Stomach smooth muscle (tissue), 2 donors: ENCODE data around the gene CASP14.
"Not testable (repeated sequence)": the region's sequence is repeated elsewhere in the genome, so short reads cannot be mapped to it uniquely, and the experiment has no call there.

Experiments used
- H3K27ac ChIP-seq: one replicate; pipeline ENCODE4 v1.7.0; 2013; ENCODE audit warnings: mild to moderate bottlenecking, low read length, inconsistent platforms
- H3K27me3 ChIP-seq, 2 donors: one replicate each; pipeline ENCODE4 v1.7.0; 2013; ENCODE audit warnings: low read length in 2 of 2; ENCODE audit not compliant: insufficient read depth in 2 of 2, control insufficient read depth in 1 of 2
- H3K36me3 ChIP-seq, 2 donors: one replicate each; pipeline ENCODE4 v1.7.0; 2013; ENCODE audit warnings: low read length in 2 of 2; ENCODE audit not compliant: control insufficient read depth in 2 of 2, insufficient read depth in 2 of 2
- H3K4me1 ChIP-seq: one replicate; pipeline ENCODE4 v1.7.0; 2013; ENCODE audit warnings: low read length; ENCODE audit not compliant: control insufficient read depth, insufficient read depth
- H3K4me3 ChIP-seq, 2 donors: one replicate each; pipeline ENCODE4 v1.7.0; 2013; ENCODE audit warnings: low read length in 2 of 2
- H3K9ac ChIP-seq, 2 donors: one replicate each; pipeline ENCODE4 v1.7.0; 2013; ENCODE audit warnings: low read length in 2 of 2, mild to moderate bottlenecking in 1 of 2
- H3K9me3 ChIP-seq, 2 donors: one replicate each; pipeline ENCODE4 v1.7.0; 2013; ENCODE audit warnings: low read length in 2 of 2; ENCODE audit not compliant: control insufficient read depth in 2 of 2
- donor health status: healthy.
- donor health status: Pancreatic carcinoma.

Gene CASP14, protein sequence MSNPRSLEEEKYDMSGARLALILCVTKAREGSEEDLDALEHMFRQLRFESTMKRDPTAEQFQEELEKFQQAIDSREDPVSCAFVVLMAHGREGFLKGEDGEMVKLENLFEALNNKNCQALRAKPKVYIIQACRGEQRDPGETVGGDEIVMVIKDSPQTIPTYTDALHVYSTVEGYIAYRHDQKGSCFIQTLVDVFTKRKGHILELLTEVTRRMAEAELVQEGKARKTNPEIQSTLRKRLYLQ

DNA sequence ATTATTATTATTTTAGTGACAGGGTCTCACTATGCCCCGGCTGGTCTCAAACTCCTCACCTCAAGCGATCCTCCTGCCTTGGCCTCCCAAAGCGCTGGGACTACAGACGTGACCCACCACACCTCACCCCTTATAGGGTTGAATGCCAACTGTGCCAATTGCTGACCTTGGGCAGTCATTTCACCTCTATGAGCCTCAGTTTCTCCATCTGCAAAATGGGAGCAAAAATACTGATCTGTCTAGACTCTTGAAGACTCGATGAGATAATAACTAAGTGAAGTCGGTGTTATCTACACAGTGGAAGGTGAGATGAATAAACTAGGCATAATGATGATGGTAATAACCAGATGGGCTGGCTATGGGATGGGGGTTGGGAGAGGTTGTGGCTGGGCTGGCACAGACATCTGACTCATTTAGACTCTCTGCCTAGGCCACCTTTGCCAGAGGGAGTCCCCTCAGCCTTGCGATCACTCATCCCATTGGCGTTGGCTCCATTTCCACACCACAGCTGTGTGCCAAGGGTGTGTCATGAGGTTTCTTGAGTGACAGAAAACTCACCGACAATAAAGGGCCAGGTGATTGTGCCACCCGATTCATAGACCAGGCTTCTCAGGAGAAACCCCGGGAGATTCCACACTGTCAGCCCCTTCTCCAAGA lies at the start of gene CASP14:
Gene CASP14, plus strand, starts transcription at position 596 of the 657 bp plus-strand sequence. CDS start 2,772 bp downstream, outside the sequence.
- Histone ChIP-seq H3K4me3 (no peak within 1 kb of the TSS), H3K4me1 (no peaks in the 10 kb centered on the region)

DNA sequence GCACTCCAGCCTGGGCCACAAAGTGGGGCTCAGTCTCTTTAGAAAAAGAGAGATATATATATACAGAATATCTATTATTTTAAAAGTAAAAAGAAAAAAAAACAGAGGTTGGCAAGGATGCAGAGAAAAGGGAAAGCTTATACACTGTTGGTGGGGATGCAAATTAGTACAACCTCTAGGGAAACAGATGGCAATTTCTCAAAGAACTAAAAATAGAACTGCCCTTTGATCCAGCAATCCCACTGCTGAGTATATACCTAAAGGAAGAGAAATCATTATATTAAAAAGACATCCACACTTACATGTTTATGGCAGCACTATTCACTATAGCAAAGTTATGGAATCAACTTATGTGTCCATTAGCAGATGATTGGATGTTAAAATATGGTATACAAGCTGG lies 41.0 kb upstream of the CASP14 start:
- H3K4me3 ChIP-seq = no peak overlapping the region
- peaks cover 7 to 24% of the 10 kb centered on the region in 2 donors for H3K27me3 ChIP-seq
- H3K4me1 ChIP-seq = no peaks in the 10 kb centered on the region
- H3K9me3 ChIP-seq = no peaks in the 10 kb centered on the region
- H3K9ac ChIP-seq = no peak overlapping the region
- no peaks in the 10 kb centered on the region for H3K36me3 ChIP-seq
- no peak overlapping the region for H3K27ac ChIP-seq

More for the DNA sequence above, at the start of gene CASP14:
- Histone ChIP-seq H3K9me3 (no peaks in the 10 kb centered on the region), H3K9ac (no peak within 1 kb of the TSS), H3K27me3 (peaks cover 6 to 7% of the 10 kb centered on the region in 2 donors), H3K36me3 (no peaks in the 10 kb centered on the region), H3K27ac (no peak within 1 kb of the TSS)

DNA sequence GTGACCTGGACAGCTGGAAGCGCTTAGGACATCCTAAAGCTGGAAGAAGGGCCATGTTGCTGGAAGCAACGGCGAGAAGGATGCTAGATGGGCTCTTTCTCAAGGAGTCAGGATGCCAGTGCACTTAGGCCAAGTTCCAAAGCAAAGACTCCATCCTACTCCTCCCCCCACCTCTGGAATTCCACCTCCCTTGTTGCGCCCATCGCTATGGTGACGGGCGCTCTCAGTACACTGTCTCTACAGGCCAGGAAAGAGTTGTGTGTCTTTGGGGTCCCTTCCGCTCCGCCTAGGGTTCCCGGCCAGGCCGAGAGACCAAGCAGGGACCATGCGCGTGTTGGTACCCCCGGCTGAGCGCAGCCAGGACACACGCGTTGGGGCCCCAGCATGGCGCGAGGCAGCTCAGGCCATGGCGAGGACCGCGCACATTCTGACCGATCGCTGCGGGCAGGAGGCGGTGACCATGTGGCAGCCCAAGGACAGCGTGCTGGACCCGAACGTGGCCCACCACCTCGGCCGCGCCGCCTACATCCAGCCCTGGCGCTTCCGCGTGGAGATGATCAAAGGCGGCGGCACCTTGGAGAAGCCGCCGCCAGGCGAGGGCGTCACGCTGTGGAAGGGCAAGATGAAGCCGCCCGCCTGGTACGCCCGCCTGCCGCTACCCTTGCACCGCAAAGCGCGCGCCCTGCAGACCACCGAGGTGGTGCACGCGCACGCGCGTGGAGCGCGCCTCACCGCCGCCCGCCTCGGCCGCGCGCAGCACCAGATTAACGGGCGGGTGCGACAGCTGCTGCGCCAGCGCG lies 38.6 kb upstream of the CASP14 start:
- Histone ChIP-seq H3K4me1 (no peaks in the 10 kb centered on the region), H3K36me3 (no peaks in the 10 kb centered on the region), H3K9ac (no peak overlapping the region), H3K4me3 (no peak overlapping the region), H3K27me3 (peaks cover 10 to 23% of the 10 kb centered on the region in 2 donors), H3K9me3 (no peaks in the 10 kb centered on the region), H3K27ac (no peak overlapping the region)

DNA sequence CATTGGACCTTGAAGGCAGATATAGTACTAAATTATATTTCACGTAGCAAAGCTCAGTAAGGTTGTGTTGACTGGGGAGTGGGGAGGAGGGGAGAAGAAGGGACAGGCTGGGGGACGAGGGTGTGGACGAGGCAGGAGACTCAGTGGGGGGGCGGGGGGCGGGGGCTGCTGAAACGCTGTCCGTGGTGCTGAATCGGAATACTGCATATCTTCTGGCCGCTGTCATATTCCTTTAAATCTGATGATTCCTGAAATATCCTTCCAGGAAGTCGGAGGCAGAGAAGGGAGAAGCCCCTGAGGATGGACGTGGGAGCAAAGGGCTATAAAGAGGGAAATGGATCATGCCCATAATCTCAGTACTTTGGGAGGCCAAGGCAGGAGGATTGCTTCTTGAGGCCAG lies 34.7 kb upstream of the CASP14 start:
- no peak overlapping the region for H3K9ac ChIP-seq
- H3K27me3 ChIP-seq = peaks cover 13 to 18% of the 10 kb centered on the region in 2 donors
- H3K4me1 ChIP-seq = no peaks in the 10 kb centered on the region
- no peaks in the 10 kb centered on the region for H3K36me3 ChIP-seq
- H3K27ac ChIP-seq = no peak overlapping the region
- H3K4me3 ChIP-seq = no peak overlapping the region
- H3K9me3 ChIP-seq = no peaks in the 10 kb centered on the region

DNA sequence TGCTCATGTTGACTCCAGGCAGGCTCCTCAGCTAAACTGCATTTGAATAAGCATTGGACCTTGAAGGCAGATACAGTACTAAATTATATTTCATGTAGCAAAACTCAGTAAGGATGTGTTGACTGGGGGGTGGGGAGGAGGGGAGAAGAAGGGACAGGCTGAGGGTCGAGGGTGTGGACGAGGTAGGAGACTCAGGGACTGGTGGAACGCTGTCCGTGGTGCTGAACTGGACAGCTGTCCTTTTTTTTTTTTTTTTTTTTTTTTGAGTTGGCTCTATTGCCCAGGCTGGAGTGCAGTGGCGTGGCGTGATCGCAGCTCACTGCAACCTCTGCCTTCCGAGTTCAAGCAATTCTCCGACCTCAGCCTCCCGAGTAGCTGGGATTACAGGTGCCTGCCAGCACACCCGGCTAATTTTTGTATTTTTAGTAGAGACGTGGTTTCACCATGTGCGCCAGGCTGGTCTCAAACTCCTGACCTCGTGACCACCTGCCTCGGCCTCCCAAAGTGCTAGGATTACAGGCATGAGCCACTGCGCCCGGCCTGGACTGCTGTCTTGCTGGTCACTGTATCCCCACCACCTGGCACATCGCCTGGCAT lies 33.2 kb upstream of the CASP14 start:
- no peaks in the 10 kb centered on the region for H3K4me1 ChIP-seq
- H3K4me3 ChIP-seq = no peak overlapping the region
- no peak overlapping the region for H3K27ac ChIP-seq
- peaks cover 10 to 11% of the 10 kb centered on the region in 2 donors for H3K27me3 ChIP-seq
- no peaks in the 10 kb centered on the region for H3K36me3 ChIP-seq
- H3K9me3 ChIP-seq = no peaks in the 10 kb centered on the region
- H3K9ac ChIP-seq = no peak overlapping the region

DNA sequence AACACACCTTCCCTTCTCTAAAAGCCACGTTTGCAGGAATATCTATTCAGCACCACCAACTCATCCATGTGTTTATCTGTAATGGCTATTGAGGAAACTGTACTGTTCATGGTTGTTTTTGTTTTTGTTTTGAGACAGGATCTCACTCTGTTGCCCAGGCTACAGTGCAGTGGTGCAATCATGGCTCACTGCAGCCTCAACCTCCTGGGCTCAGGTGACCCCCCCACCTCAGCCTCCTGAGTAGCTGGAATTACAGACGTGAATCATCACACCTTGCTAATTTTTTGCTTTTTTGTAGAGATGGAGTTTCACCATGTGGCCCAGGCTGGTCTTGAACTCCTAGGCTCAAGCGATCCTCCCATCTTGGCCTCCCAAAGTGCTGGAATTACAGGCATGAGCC lies 30.4 kb upstream of the CASP14 start:
- H3K27ac ChIP-seq, H3K9ac ChIP-seq, H3K9me3 ChIP-seq, H3K4me3 ChIP-seq, H3K4me1 ChIP-seq, H3K36me3 ChIP-seq: not testable (repeated sequence)
- peaks cover 5 to 11% of the 10 kb centered on the region in 2 donors for H3K27me3 ChIP-seq

DNA sequence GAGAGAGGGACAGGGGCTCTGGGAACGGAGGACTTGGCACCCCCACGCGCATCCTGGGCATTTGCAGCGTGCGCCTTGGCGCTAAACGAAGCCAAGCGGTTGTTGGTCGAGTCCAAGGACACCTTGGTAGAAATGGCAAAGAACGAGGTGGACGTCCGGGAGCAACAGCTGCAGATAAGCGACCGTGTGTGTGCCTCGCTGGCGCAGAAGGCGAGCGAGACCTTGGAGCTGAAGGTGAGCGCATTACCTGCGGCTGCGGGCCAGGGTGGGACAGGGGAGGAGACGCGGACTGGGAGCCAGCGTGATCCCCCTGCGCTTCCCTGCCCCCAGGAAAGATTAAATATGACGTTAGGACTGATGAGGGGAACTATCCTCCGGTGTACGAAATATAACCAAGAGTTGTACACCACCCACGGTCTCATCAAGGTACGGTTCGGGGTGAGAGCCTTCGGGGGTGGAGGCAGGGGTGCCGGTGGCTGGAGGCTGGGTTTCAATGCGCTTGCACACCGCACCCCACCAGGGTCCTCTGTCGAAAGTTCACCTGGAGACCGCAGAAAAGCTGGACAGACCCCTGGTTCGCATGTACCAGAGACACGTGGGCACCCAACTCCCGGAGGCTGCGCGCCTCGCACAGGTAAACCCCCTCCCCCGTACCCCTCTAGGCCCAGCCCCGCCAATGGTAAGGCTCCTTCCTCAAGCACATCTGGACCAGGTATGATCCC lies 27.8 kb upstream of the CASP14 start:
- Histone ChIP-seq H3K27me3 (peaks cover 5 to 16% of the 10 kb centered on the region in 2 donors), H3K4me3 (no peak overlapping the region), H3K9me3 (no peaks in the 10 kb centered on the region), H3K9ac (no peak overlapping the region), H3K27ac (no peak overlapping the region), H3K4me1 (no peaks in the 10 kb centered on the region), H3K36me3 (no peaks in the 10 kb centered on the region)

DNA sequence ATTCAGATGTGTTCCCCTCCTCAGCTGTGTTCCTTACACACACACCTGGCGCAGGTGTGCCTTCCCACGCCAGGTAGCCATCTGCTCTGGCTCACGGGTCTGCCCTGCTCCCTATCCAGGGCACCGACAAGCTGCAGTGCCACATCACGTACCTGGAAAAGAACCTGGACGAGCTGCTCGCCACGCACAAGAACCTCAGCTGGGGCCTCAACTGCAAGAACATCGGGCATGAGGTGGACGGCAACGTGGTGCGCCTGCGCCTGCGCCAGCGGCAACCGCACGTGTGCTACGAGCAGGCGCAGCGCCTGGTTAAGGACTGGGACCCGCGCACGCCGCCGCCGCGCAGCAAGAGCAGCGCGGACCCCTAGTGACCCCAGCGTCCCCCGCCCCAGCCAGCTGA lies 26.5 kb upstream of the CASP14 start:
- H3K4me3 ChIP-seq = no peak overlapping the region
- peaks cover 3 to 18% of the 10 kb centered on the region in 2 donors for H3K27me3 ChIP-seq
- H3K9me3 ChIP-seq = no peaks in the 10 kb centered on the region
- H3K36me3 ChIP-seq = no peaks in the 10 kb centered on the region
- H3K27ac ChIP-seq = no peak overlapping the region
- H3K9ac ChIP-seq = no peak overlapping the region
- H3K4me1 ChIP-seq = no peaks in the 10 kb centered on the region

DNA sequence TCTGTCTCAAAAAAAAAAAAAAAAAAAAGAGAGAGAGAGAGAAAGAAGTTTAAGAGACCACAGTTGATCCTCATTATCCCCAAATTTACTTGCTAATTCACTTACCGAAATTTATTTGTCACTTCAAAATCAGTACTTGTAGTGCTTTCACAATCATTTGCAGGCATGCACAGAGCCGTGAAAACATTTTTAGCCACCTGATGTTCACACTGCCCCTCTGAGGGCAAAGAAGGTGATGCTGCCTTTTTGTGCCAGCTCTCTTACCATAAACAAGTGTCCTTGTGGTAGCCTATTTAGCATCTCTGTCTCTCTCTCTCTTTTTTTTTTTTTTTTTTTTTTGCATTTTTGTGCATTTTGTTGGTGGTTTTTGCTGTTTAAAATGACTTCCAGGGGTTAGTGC lies 24.1 kb upstream of the CASP14 start:
- Histone ChIP-seq H3K27ac (no peak overlapping the region), H3K9me3 (no peaks in the 10 kb centered on the region), H3K4me3 (no peak overlapping the region), H3K36me3 (no peaks in the 10 kb centered on the region), H3K27me3 (peaks cover 3 to 18% of the 10 kb centered on the region in 2 donors), H3K9ac (no peak overlapping the region), H3K4me1 (no peaks in the 10 kb centered on the region)

DNA sequence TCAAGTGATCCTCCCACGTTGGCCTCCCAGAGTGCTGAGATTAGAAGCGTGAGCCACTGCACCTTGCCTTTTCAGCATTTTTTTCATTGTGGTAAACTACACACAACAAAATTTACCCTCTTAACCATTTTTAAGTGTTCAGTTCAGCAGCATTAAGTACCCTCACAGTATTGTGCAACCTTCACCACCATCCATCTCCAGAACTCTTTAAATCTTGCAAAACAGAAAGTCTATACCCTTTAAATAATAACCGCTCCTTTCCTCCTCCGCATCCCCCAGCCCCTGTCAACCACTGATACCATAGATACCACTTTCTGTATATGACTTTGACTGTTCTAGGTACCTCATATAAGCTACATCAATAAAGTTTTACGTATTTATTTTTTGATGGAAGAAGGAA lies 20.8 kb upstream of the CASP14 start:
- H3K4me3 ChIP-seq = no peak overlapping the region
- H3K4me1 ChIP-seq = no peaks in the 10 kb centered on the region
- no peak overlapping the region for H3K9ac ChIP-seq
- H3K36me3 ChIP-seq = no peaks in the 10 kb centered on the region
- no peak overlapping the region for H3K27ac ChIP-seq
- H3K27me3 ChIP-seq = peaks cover 0 to 11% of the 10 kb centered on the region in 2 donors
- H3K9me3 ChIP-seq = no peaks in the 10 kb centered on the region
